Lung (tissue), 12 donors: ENCODE results near the gene CEP128. TPM values are rescaled to one million over a fixed set of nuclear protein-coding genes. Genes with fewer than 3 reads are reported as not detected.

ENCODE experiments used
- ATAC-seq: fragments of 200-7000 bp; cut with Tn5 transposase; one replicate; pipeline ENCODE4 v1.9.1; 2020; ENCODE audit warnings: moderate number of reproducible peaks; ENCODE audit not compliant: insufficient read depth, low FRiP score
- DNase-seq, 3 donors: peaks; one replicate each; pipeline ENCODE4 v3.0.0-alpha.2; 2013 to 2017
- H3K27ac ChIP-seq, 2 donors: one replicate each; pipeline ENCODE4 v1.5.1; 2013; ENCODE audit warnings: mild to moderate bottlenecking in 2 of 2, moderate library complexity in 2 of 2, control low read depth in 1 of 2, inconsistent platforms in 1 of 2, low read depth in 1 of 2, low read length in 1 of 2
- H3K27me3 ChIP-seq, 3 donors: one replicate each; pipeline ENCODE4 v1.5.1; 2013; ENCODE audit warnings: low read length in 2 of 3; ENCODE audit not compliant: control insufficient read depth in 3 of 3, insufficient read depth in 3 of 3
- H3K36me3 ChIP-seq, 4 donors: one replicate each; pipeline ENCODE4 v1.5.1; 2013; ENCODE audit warnings: low read length in 4 of 4, mild to moderate bottlenecking in 1 of 4, moderate library complexity in 1 of 4; ENCODE audit not compliant: control insufficient read depth in 4 of 4, insufficient read depth in 4 of 4
- H3K4me1 ChIP-seq, 5 donors: one replicate each; pipeline ENCODE4 v1.5.1; 2013; ENCODE audit warnings: low read length in 5 of 5, mild to moderate bottlenecking in 2 of 5, moderate library complexity in 1 of 5; ENCODE audit not compliant: control insufficient read depth in 5 of 5, insufficient read depth in 5 of 5
- H3K4me3 ChIP-seq: one replicate; pipeline ENCODE4 v1.5.1; 2013; ENCODE audit warnings: mild to moderate bottlenecking, control low read depth, moderate library complexity
- H3K9ac ChIP-seq, 2 donors: one replicate each; pipeline ENCODE4 v1.5.1; 2013; ENCODE audit warnings: low read length in 2 of 2, control low read depth in 1 of 2; ENCODE audit not compliant: insufficient read depth in 1 of 2
- H3K9me3 ChIP-seq, 4 donors: one replicate each; pipeline ENCODE4 v1.5.1; 2013; ENCODE audit warnings: low read length in 3 of 4, mild to moderate bottlenecking in 1 of 4, moderate library complexity in 1 of 4; ENCODE audit not compliant: control insufficient read depth in 4 of 4, insufficient read depth in 3 of 4
- CTCF ChIP-seq: IDR thresholded peaks from 2 replicates; pipeline ENCODE4 v1.5.1; 2012; ENCODE audit warnings: mild to moderate bottlenecking; ENCODE audit errors: control extremely low read depth, extremely low read depth
- WGBS, 2 donors: extraction: QIAGEN DNeasy Blood & Tissue Kit; methylation state at CpG; one replicate each; pipeline ENCODE4 v1.1.7; 2013; 5-methylcytosine and 5-hydroxymethylcytosine counted together
- polyA plus RNA-seq, 2 donors: library from polyadenylated mRNA; stranded (reverse); fragments of 200-250 nt; gene quantifications; one replicate each; pipeline ENCODE4 v1.2.1, GENCODE V29; 2013
- total RNA-seq, 2 donors: library from RNA; depleted of rRNA in 1 of 2; stranded (reverse); fragments of >200 nt in 1 of 2; gene quantifications; one replicate each; pipeline ENCODE4 v1.2.1, GENCODE V29; 2014 to 2021
- donor health status: control.
- donor health status: control.
- donor health status: Bipolar disorder and iron deficiency.
- donor health status: healthy.
- donor health status: DM: yes; HTN: yes; CAD: no.

CEP128 gene
- total and polyA plus RNA-seq, 4 donors, result 1.1 to 12.0 (median 6.2) TPM

GRCh38 chr14:80764496-80764895, 177.0 kb downstream of the CEP128 start:
- Histone ChIP-seq H3K27me3 (no peaks in the 10 kb centered on the region), H3K27ac (no peak overlapping the region), H3K9me3 (no peaks in the 10 kb centered on the region), H3K36me3 (peaks cover 0 to 2% (median under 1%) of the 10 kb centered on the region in 4 donors), H3K4me1 (peaks cover 0 to 5% (median 0%) of the 10 kb centered on the region in 5 donors), H3K4me3 (no peak overlapping the region), H3K9ac (no peak overlapping the region)
- TF ChIP-seq CTCF, result no peak
- WGBS, 2 donors, result 100% methylated on average over 1 of the region's 1 CpG
- DNase-seq (no peak), ATAC-seq (no peak)

- ATAC-seq, result no peak
- Histone ChIP-seq H3K4me3 (no peak overlapping the region), H3K27ac (no peak overlapping the region), H3K27me3 (no peaks in the 10 kb centered on the region), H3K9ac (no peak overlapping the region), H3K4me1 (no peaks in the 10 kb centered on the region), H3K9me3 (no peaks in the 10 kb centered on the region), H3K36me3 (peaks cover 0 to 2% (median under 1%) of the 10 kb centered on the region in 4 donors)
- no peak for TF ChIP-seq CTCF
- no peak for DNase-seq
- WGBS, 2 donors, result 96% methylated on average over 3 of the region's 3 CpGs
Observed at GRCh38 chr14:80762641-80763228, 178.8 kb downstream of the CEP128 start.

GRCh38 chr14:80754696-80755095, 186.8 kb downstream of the CEP128 start:
- H3K27me3 ChIP-seq, result no peaks in the 10 kb centered on the region
- no peak overlapping the region for H3K27ac ChIP-seq
- no peak for DNase-seq
- no peak for ATAC-seq
- H3K9me3 ChIP-seq, result no peaks in the 10 kb centered on the region
- H3K4me3 ChIP-seq, result no peak overlapping the region
- peaks cover 0 to 4% (median 2%) of the 10 kb centered on the region in 4 donors for H3K36me3 ChIP-seq
- H3K9ac ChIP-seq, result no peak overlapping the region
- 96 to 98% methylated on average over 7 of the region's 7 CpGs for WGBS, 2 donors
- TF ChIP-seq CTCF, result no peak
- H3K4me1 ChIP-seq, result no peaks in the 10 kb centered on the region

GRCh38 chr14:80751285-80751684, 190.3 kb downstream of the CEP128 start:
- TF ChIP-seq CTCF, result no peak
- ATAC-seq, result no peak
- Histone ChIP-seq H3K27ac (no peak overlapping the region), H3K9me3 (no peaks in the 10 kb centered on the region), H3K27me3 (no peaks in the 10 kb centered on the region), H3K4me1 (no peaks in the 10 kb centered on the region), H3K9ac (no peak overlapping the region), H3K36me3 (peaks cover 0 to 4% (median 2%) of the 10 kb centered on the region in 4 donors), H3K4me3 (no peak overlapping the region)
- DNase-seq, result no peak
- 95 to 100% methylated on average over 1 of the region's 1 CpG for WGBS, 2 donors
